ENCODE results near the gene SUPT3H. TPM values are rescaled to one million over a fixed set of nuclear protein-coding genes. Genes with fewer than 3 reads are reported as not detected.
"Not testable (repeated sequence)": the region's sequence is repeated elsewhere in the genome, so short reads cannot be mapped to it uniquely, and the experiment has no call there.

Gene SUPT3H
- total and polyA plus RNA-seq, 2 of the 13 experiments (the other 11 are each of a cell fraction or from before 2014, with no cell fraction given) = 11.9 to 36.1 TPM

- Histone ChIP-seq H3K4me1 (ENCODE audit: insufficient read depth, low read length) (peaks cover 16% of the 10 kb centered on the region), H3K27me3 (ENCODE audit: control insufficient read depth in 1 of 2, insufficient read depth in 2 of 2, low read length in 2 of 2) (no peaks in the 10 kb centered on the region), H3K9me3 (ENCODE audit: low read length) (no peaks in the 10 kb centered on the region), H3K79me2 (ENCODE audit: insufficient read depth, low read length) (no peaks in the 10 kb centered on the region), H3K9ac (ENCODE audit: insufficient read depth, low read depth, low read length) (no peak overlapping the region), H4K20me1 (ENCODE audit: insufficient read depth, low read length) (no peaks in the 10 kb centered on the region), H3K4me2 (ENCODE audit: low read depth, low read length) (no peak overlapping the region), H3K4me3 (replicated peaks in 1 of 3; ENCODE audit: insufficient read depth in 1 of 3, low read depth in 2 of 3, low read length in 3 of 3) (no peak overlapping the region), H2AFZ (ENCODE audit: low read length) (no peak overlapping the region), H3K27ac (ENCODE audit: extremely low read length, insufficient read depth, low read length) (no peak overlapping the region), H3K36me3 (replicated peaks in 1 of 2; ENCODE audit: control insufficient read depth in 1 of 2, insufficient read depth in 2 of 2, low read length in 2 of 2) (no peaks in the 10 kb centered on the region)
- ATAC-seq (no peak), FAIRE-seq (no peak), DNase-seq (ENCODE audit: low spot score) (no peak)
- 92% methylated on average over 4 of the region's 4 CpGs for WGBS (ENCODE audit: low lambda C conversion rate)
- TF ChIP-seq CEBPB (IDR thresholded peaks at IDR 0.05; ENCODE audit: borderline replicate concordance, low read depth, low read length) (peak; percentile 39; the same call in 1 of the 2 replicates), CHD4 (IDR thresholded peaks at IDR 0.05; ENCODE audit: borderline replicate concordance, low read length) (no peak), MTF2 (CRISPR knock-in tag; IDR thresholded peaks at IDR 0.05; ENCODE audit: borderline replicate concordance) (no peak)
- ChIA-PET CTCF (ENCODE audit: low intra/inter-chr PET ratio, low total read pairs) (no interaction called here), POLR2A (no interaction called here)
- intact Hi-C loops (cut with micrococcal nuclease; ENCODE audit: unreplicated experiment) (no loop called here), in situ Hi-C loops (cut with HindIII; ENCODE audit: extremely low pct_ligation_motif_present, low pct_unique_long_range_greater_than_20kb) (no loop called here)
- BruUV-seq (replicated peaks) = no TSS peak
Observed at GRCh38 chr6:45184040-45184439, 193.7 kb downstream of the SUPT3H start.

- H3K4me1 ChIP-seq (ENCODE audit: insufficient read depth, low read length); H3K27me3 ChIP-seq (ENCODE audit: control insufficient read depth in 1 of 2, insufficient read depth in 2 of 2, low read length in 2 of 2); H3K9ac ChIP-seq (ENCODE audit: insufficient read depth, low read depth, low read length); ATAC-seq; H2AFZ ChIP-seq (ENCODE audit: low read length); DNase-seq (ENCODE audit: low spot score); BruUV-seq (replicated peaks); intact Hi-C loops (cut with micrococcal nuclease; ENCODE audit: unreplicated experiment); H4K20me1 ChIP-seq (ENCODE audit: insufficient read depth, low read length); H3K27ac ChIP-seq (ENCODE audit: extremely low read length, insufficient read depth, low read length); CTCF ChIA-PET (ENCODE audit: low intra/inter-chr PET ratio, low total read pairs); H3K4me3 ChIP-seq (replicated peaks in 1 of 3; ENCODE audit: insufficient read depth in 1 of 3, low read depth in 2 of 3, low read length in 3 of 3); H3K36me3 ChIP-seq (replicated peaks in 1 of 2; ENCODE audit: control insufficient read depth in 1 of 2, insufficient read depth in 2 of 2, low read length in 2 of 2); FAIRE-seq; H3K79me2 ChIP-seq (ENCODE audit: insufficient read depth, low read length); in situ Hi-C loops (cut with HindIII; ENCODE audit: extremely low pct_ligation_motif_present, low pct_unique_long_range_greater_than_20kb); H3K9me3 ChIP-seq (ENCODE audit: low read length); TF ChIP-seq FOXA1 (IDR thresholded peaks at IDR 0.05): not testable (repeated sequence)
- WGBS (ENCODE audit: low lambda C conversion rate) = no CpG with 5 or more reads among the region's 9 CpGs
- POLR2A ChIA-PET = interaction anchor here (0.7 kb wide), 1 partner anchor 15 kb away, joined by 3 read pairs; no protein-coding TSS in a partner anchor
- peak overlapping the region; percentile 36; the same call in 1 of the 2 replicates for H3K4me2 ChIP-seq (ENCODE audit: low read depth, low read length)
- TF ChIP-seq ZNF281 (CRISPR knock-in tag; IDR thresholded peaks at IDR 0.05; ENCODE audit: borderline replicate concordance) (peak; percentile 80), ZNF687 (CRISPR knock-in tag; IDR thresholded peaks at IDR 0.05) (peak; percentile 27; the same call in 1 of the 2 replicates), ZMYM4 (CRISPR knock-in tag; IDR thresholded peaks at IDR 0.05) (peak; percentile 25; the same call in 1 of the 2 replicates), ZGPAT (CRISPR knock-in tag; IDR thresholded peaks at IDR 0.05) (0 out of 2 replicates have a peak, but pooled peaks have one; percentile 20), FOXA1 (CRISPR knock-in tag; IDR thresholded peaks at IDR 0.05) (peak; percentile 53; the same call in 1 of the 2 replicates), FOXA3 (CRISPR knock-in tag; IDR thresholded peaks at IDR 0.05) (peak; percentile 42; the same call in 1 of the 2 replicates), GATAD2A (CRISPR knock-in tag; IDR thresholded peaks at IDR 0.05) (0 out of 2 replicates have a peak, but pooled peaks have one; percentile 15)
Observed at GRCh38 chr6:45176373-45176772, 201.4 kb downstream of the SUPT3H start.

Measured in HepG2 (cell line).